HG03025 (cell line): ENCODE results near the gene TRMT10C.
A peak's percentile ranks its signal among the peaks of the same experiment; 100 is the strongest.
"Not testable (repeated sequence)": the region's sequence is repeated elsewhere in the genome, so short reads cannot be mapped to it uniquely, and the experiment has no call there.

Experiments used
- ATAC-seq: cut with Tn5 transposase; IDR thresholded peaks from one replicate; pipeline ENCODE4 v1.9.1; 2021; ENCODE audit warnings: mild to moderate bottlenecking, moderate library complexity; ENCODE audit not compliant: unreplicated experiment, low FRiP score

The TRMT10C gene

DNA sequence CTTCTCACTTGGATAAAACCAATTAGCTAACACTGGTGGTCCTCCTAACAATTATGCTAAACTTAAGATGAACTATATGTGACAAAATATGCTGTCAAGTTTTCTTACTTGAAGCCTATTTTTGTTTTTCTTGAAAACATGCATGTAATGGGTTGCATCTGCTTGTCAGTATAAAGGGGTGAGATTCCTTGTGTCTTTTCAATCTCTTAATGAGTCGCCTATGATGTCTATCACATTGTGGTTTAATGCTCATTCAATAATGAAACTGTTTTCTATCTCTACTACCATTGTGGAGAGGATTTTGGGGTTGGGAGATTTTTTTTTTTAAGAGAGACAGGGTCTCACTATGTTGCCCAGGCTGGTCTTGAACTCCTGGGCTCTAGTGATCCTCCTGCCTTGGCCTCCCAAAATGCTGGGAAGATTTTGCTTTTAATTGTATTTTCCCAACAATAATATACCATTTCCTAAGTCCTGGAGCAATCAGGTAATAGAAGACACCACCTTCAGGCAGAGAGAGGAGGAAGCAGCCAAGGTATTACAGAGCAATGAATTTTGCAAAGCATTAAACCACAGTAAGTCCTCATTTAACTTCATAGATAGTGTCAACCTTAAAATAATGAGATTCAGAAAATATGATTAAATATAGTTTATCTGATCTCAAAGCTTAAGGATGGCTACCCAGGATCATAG is 17.4 kb upstream of the TRMT10C start:
- no peak for ATAC-seq

DNA sequence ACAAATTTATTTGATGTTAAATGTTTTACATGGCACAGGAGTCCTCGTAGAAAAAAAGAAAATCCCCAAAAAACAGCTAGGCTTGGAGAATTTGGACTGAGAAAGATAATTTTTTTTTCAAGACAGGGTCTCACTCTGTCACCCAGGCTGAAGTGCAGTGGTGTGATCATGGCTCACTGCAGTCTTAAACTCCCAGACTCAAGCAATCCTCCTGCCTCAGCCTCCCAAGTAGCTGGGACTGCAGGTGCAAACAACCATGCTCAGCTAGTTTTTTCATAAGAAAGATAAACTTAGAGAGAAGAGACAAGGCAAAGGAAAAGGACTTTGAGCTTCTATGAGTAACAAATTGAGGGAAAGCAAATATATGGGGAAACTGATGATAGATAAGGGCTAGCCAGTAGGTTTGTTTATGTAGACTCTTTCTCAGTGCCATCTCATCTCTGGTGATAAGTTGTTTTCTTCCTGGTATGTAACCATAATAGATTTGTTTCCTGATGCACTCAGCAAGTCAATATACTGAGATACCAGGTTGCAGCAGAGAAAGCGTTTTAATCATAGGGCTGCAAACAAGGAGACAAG is 13.1 kb upstream of the TRMT10C start:
- ATAC-seq: no peak

DNA sequence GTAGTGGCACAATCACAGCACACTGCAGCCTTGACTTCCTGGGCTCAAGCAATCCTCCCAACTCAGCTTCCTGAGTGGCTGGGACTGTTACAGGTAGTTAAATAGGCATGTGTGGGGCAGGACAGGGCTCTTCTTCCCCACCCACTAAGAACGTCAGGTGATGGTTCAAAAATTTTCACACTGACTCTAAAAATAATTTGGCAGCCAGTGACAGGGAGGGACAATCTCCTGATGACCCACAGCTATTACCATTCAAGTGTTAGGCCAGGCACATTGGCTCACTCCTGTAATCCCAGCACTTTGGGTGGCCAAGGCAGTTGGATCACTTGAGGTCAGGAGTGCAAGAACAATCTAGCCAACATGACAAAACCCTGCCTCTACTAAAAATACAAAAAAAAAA is 12.2 kb upstream of the TRMT10C start:
- ATAC-seq: no peak

DNA sequence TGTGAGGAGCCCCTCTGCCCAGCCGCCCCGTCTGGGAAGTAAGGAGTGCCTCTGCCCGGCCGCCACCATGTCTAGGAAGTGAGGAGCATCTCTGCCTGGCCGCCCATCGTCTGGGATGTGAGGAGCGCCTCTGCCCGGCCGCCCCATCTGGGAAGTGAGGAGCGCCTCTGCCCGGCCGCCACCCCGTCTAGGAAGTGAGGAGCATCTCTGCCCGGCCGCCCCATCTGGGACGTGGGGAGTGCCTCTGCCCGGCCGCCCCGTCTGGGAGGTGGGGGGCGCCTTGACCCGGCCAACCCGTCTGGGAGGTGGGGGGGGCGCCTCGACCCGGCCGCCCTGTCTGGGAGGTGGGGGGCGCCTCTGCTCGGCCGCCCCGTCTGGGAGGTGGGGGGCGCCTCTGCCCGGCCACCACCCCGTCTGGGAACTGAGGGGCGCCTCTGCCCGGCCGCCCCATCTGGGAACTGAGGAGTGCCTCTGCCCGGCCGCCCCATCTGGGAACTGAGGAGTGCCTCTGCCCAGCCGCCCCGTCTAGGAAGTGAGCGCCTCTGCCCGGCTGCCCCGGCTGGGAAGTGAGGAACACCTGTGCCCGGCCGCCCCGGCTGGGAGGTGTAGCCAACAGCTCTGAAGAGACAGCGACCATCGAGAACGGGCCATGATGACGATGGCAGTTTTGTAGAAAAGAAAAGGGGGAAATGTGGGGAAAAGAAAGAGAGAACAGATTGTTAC is 10.1 kb upstream of the TRMT10C start:
- ATAC-seq: not testable (repeated sequence)

DNA sequence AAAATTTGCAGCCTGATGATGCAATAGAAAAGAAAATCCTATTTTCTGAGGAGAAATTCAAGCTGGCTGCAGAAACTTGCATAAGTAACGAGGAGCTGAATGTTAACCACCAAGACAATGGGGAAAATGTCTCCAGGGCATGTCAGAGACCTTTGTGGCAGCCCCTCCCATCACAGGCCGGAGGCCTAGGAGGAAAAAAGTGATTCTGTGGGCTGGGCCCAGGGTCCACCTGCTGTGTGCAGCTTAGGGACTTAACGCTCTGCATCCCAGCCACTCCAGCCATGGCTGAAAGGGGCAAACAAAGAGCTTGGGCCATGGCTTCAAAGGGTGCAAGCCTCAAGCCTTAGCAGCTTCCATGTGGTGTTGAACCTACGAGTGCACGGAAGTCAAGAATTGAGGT is 8.3 kb upstream of the TRMT10C start:
- not testable (repeated sequence) for ATAC-seq

DNA sequence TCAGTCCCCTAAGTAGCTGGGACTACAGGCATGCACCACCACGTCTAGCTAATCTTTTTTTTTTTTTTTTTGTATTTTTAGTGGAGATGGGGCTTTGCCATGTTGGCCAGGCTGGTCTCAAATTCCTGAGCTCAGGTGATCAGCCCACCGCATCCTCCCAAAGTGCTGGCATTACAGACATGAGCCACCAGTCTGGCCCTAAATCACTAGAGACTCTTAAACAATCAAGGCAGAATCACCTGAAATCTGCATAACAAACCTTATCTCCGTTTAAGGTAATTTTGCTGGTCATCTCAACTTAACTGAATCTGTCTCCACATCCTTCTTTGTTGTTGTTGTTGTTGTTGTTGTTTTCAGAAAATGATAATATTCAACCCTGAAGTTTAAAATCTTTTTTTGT is 5.6 kb upstream of the TRMT10C start:
- ATAC-seq: no peak

DNA sequence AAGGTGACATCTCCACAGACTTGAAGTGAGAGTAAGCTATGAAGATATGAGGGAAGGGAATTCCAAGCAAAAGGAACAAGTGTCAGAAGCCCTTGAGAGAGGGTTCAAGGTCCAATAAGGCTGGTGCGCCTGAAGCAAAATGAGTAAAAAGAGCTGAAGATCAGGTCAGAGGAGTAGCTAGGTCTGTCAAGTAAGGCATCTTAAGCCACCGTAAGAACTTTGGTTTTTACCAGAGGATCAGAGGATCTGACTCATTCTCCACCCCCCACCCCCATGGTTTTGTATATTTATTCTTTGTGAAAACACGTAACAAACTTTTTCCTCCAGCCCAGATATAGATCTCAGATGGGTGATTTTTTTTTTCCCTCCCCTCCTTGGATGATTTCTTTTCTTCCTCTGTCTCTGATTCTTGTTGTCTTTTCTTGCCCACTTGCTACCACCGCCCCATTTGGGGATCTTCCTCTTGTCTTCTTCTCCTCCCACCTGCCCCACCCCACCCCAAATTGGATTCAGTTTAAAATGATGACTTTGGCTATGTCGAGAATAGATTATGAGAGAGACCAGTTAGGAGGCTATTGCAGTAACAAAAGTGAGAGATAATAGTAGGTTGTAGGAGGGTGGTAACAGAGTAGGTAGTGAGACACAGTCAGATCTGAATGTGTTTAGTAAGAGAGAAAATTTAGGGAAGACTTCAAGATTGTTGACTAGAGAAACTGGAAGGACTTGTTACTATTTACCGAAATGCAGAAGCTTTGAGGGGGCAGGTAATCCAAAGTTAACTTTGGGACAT is 6.1 kb downstream of the TRMT10C start:
- ATAC-seq: no peak

DNA sequence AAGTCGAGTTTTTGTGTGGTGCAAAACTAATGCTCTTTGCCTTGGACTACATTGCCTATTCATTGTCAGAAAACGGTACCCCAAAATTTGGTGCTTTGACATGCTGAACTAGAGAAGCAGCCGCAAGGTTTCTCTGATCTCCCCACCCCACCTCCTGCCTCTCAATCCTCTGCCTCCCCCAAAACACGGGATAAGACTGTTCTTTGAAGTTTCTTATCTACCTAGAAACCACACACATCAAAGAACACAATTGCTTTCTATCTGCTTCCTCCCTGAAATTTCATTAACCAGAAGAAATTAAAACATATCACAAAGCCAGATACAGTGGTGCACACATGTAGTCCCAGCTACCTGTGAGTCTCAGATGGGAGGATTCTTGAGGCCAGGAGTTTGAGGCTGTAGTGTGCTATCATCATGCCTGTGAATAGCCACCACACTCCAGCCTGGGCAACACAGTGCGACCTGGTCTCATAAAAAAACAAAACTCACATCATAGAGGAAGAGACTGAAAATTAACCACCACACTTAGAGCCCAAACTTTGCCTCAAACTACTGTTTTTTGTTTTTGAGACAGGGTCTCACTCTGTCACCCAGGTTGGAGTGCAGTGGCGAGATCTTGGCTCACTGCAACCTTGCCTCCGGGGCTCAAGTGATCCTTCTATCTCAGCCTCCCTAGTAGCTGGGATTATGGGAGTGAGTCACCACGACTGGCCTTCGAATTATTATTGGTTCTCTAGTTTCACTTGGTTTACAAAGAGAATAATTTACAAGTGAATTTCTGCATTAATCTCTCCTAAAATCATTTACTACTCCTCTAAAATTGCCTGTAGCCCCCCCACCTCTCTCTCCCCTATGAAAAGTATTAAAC is 9.6 kb downstream of the TRMT10C start:
- ATAC-seq: no peak

DNA sequence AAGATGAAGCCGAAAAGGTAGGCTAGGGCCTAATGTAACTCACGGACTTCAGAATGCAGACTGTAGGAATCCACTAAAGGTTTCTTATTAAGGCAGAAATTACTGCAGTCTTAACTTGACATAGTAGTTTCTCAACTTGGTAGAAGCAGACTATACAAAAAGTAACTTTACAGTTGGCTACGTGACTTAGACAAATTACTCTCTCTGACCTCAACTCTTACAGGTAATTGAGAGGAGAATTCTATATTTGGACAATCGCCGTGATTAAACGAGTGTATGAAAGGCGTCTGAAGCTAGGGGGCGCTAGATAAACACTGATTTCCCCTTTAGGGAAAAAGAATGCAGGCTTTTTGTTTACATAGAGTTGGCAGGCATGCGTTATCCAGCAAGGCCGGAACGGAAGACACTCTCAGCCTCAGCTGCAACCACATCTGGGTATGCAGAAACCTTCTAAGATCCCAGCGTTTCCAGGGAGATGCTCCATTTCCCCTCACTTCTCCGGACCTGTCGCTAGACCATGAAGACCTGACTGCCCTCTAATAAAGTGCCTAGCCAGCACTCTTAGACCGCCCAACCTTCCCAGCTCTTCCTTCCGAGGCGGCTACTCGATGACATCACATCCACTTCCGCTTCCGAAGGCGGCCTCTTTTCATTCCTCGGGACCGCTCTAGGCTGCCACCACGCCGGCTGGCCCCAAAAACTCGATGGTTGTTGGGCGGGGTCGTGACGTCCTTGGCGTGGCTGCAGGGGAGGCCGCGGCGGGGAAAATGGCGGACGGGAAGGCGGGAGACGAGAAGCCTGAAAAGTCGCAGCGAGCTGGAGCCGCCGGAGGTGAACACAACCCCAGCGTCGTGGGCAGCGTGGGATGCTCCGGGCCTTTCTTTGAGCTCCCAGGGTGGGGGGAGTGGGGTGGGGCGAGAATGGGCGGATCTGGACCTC is 12.1 kb downstream of the TRMT10C start, which contains the start of gene PCNP:
TSS of gene PCNP (plus strand) at position 732 of the 939 bp plus-strand sequence. CDS start at position 768, 36 bp downstream.
- ATAC-seq: peak; percentile 88

DNA sequence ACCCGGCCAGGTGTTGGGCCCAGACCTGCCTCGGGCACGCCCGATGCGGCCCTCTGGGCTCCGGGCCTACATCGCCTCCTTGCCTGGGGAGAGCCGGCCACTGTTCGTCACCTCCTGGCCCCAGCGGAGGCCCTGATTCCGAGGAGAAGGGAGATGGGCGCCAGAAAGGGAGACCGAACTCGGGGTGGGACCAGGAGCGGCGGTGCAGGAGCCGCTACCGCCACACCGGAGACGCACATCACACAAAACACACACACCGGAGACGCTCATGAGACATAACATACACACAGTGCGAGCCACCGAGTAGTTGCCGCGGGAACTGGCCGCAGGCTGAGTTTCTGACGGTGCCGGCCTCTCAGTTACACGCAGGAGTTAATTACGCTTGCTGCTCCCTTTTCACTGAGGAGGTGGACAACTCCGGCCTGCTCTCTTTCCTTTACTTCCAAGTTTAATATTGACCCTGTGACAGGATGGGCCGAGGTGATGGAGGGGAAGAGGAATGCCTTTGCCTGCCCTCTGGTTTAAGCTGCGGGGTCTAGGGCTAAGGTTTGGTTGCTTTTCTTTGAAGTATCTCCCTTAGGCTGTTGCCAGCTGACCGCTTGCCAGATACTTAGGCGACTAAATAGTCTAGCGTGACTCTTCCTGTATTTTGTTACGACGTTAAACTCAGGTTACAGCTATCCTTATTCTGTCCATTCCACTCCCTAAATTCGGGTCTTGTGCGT is 12.9 kb downstream of the TRMT10C start:
- ATAC-seq: peak; percentile 45

DNA sequence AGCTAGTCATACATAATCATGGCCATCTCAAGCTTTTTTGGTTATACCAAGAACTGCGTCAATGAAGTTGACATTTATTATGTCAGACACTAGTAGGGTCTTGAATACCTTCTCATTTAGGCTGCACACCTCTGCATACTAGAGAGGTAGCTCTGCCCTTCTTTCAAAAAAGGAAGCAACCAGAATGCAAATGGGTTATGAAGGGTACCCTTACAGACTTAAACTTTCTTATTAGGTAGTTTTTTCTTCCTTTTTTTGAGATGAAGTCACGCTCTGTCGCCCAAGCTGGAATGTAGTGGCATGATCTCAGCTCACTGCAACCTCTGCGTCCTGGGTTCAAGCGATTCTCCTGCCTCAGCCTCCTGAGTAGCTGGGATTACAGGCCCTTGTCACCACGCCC is 15.6 kb downstream of the TRMT10C start:
- no peak for ATAC-seq

DNA sequence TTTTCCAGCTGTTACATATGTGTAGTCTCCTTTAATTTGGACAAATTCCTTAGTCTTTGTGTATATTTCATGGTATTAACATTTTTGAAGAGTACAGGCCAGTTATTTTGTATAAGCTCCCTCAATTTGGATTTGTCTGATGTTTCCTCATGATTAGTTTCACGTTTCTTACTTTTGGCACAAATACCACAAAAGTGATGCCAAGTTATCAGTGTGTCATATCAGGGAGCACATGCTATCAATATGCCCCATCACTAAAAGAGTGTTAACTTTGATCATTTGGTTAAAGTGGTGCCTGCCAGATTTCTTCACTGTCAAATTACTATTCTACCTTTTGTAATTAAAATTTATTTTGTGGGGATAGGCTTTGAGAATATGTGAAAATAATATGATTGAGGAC is 26.9 kb downstream of the TRMT10C start:
- ATAC-seq: no peak

DNA sequence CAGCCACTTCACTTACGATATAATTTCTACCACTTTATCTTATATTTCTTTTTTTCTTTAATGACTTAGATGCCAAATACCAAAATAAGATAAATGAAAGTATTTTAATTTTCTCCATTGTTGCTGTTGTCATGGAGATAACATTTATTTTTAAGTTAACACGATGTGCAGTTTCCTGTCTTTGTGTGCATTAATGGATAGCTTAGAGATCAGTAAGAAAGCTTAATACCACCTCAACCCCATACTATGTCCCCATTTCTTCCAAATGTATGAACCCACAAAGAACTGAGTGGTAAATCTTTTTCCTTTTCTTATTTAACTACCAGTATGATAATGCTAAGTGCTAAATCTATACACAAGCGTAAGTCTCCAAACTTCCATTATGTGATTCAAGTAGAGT is 29.4 kb downstream of the TRMT10C start:
- no peak for ATAC-seq

DNA sequence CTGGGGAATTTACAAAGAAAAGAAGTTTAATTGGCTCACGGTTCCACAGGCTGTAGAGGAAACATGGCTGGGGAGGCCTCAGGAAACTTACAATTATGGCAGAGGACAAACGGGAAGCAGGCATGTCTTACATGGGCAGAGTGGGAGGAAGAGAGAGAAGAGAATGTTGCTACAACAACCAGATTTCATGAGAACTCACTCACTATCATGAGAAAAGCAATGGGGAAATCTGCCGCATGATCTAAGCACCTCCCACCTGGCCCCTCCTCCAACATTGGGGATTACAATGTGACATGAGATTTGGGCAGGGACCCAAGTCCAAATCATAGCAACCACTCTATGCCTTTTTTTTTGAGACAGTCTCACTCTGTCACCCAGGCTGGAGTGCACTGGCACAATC is 41.1 kb downstream of the TRMT10C start:
- no peak for ATAC-seq

DNA sequence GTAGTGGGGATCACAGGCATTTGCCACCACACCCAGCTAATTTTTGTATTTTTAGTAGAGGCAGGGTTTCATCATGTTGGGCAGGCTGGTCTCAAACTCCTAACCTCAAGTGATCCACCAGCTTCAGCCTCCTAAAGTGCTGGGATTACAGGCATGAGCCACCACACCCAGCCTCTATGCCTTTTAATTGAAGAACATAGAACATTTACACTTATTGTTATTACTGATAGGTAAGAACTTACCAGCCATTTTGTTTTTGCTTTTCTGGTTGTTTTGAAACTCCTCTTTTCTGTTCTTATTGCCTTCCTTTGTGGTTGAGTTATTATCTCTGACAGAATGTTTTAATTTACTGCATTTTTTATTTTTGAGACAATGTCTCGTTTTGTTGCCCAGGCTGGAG is 41.5 kb downstream of the TRMT10C start:
- no peak for ATAC-seq

DNA sequence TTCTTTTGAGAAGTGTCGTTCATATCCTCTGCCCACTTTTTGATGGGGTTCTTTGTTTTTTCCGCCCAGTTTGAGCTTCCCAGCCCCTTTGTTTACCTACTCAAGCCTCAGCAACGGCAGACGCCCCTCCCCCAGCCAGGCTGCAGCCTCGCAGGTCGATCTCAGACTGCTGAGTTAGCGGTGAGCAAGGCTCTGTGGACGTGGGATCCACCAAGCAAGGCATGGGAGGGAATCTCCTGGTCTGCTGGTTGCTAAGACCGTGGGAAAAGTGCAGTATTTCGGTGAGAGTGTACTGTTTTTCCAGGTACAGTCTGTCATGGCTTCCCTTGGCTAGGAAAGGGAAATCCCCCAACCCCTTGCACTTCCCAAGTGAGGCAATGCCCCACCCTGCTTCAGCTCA is 43.7 kb downstream of the TRMT10C start:
- not testable (repeated sequence) for ATAC-seq

DNA sequence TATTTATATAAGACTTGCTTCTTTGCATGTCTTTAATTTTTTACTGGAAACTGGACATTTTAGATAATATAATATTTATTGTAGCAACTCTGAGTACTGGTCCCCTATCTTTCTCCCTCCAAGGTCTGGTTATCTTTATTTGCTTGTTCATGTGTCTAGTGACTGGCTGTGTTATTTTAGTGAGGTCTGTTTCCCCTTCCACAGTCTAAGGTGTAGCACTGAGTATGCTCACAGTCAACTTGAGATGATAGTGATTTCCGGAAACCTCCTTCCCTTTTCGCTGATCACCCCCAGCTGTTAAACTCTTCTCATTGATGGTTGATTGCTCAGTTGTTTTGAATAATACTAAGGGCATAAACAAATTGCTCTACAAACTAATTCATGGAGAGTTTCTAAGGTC is 49.4 kb downstream of the TRMT10C start:
- no peak for ATAC-seq

DNA sequence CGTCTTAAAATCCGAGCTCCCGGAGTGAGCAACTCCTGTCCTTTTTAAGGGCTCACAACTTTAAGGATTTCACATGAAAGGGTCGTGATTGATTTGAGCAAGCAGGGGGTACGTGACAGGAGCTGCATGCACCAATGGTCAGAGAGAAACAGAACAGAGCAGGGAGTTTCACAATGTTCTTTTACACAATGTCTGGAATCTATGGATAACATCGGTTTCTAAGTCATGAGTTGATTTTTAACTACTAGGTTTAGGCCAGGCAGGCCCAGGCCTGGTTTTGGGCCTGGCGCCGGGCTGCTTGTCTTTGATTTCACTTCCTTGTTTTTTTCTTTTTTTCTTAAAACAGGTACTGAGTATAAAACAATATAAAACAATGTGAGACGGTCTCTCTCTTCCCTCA is 51.3 kb downstream of the TRMT10C start:
- ATAC-seq: not testable (repeated sequence)
